Hepatocyte (in vitro differentiated cells): ENCODE measurements around the gene MRPL14. TPM values are rescaled to one million over a fixed set of nuclear protein-coding genes. Genes with fewer than 3 reads are reported as not detected.
A peak's percentile ranks its signal among the peaks of the same experiment; 100 is the strongest.

Experiments
- DNase-seq: peaks from one replicate; pipeline ENCODE4 v3.0.0-alpha.2; 2016; ENCODE audit warnings: low spot score
- H2AFZ ChIP-seq: fragments of 200-600 bp; sonication (generic); 2 replicates; pipeline ENCODE4 v1.6.0; 2016; ENCODE audit warnings: antibody characterized with exemption, mild to moderate bottlenecking
- H3K27ac ChIP-seq: fragments of 200-600 bp; sonication (generic); 2 replicates; pipeline ENCODE4 v1.5.1; 2016; ENCODE audit warnings: mild to moderate bottlenecking
- H3K27me3 ChIP-seq: fragments of 200-600 bp; sonication (generic); 2 replicates; pipeline ENCODE4 v1.6.1; 2016
- H3K36me3 ChIP-seq: fragments of 200-600 bp; sonication (generic); replicated peaks from 2 replicates; pipeline ENCODE4 v1.5.1; 2016; ENCODE audit warnings: low read depth; ENCODE audit not compliant: insufficient read depth
- H3K4me1 ChIP-seq: fragments of 200-600 bp; sonication (generic); 2 replicates; pipeline ENCODE4 v1.5.1; 2016; ENCODE audit warnings: mild to moderate bottlenecking, moderate library complexity; ENCODE audit not compliant: insufficient read depth
- H3K4me2 ChIP-seq: fragments of 200-600 bp; sonication (generic); 2 replicates; pipeline ENCODE4 v1.6.0; 2016
- H3K4me3 ChIP-seq: fragments of 200-600 bp; sonication (generic); 2 replicates; pipeline ENCODE4 v1.5.1; 2016; ENCODE audit warnings: mild to moderate bottlenecking
- H3K79me2 ChIP-seq: fragments of 200-600 bp; sonication (generic); 2 replicates; pipeline ENCODE4 v1.6.0; 2017; ENCODE audit warnings: mild to moderate bottlenecking
- H3K9me2 ChIP-seq: fragments of 200-600 bp; sonication (generic); replicated peaks from 2 replicates; pipeline ENCODE4 v1.6.0; 2017; ENCODE audit warnings: mild to moderate bottlenecking; ENCODE audit not compliant: insufficient read depth
- H3K9me3 ChIP-seq: fragments of 200-600 bp; sonication (generic); 2 replicates; pipeline ENCODE4 v1.5.1; 2016; ENCODE audit warnings: low read depth, mild to moderate bottlenecking
- H4K20me1 ChIP-seq: fragments of 200-600 bp; sonication (generic); 2 replicates; pipeline ENCODE4 v1.6.0; 2016; ENCODE audit warnings: mild to moderate bottlenecking; ENCODE audit not compliant: insufficient read depth, poor library complexity, severe bottlenecking
- EZH2 ChIP-seq: fragments of 200-600 bp; sonication (generic); IDR thresholded peaks from 2 replicates; pipeline ENCODE4 v1.6.1; 2016; ENCODE audit warnings: antibody characterized with exemption, mild to moderate bottlenecking, borderline replicate concordance
- EZH2phosphoT487 ChIP-seq: fragments of 200-600 bp; sonication (generic); IDR thresholded peaks from one replicate; pipeline ENCODE4 v1.6.1; 2018; ENCODE audit warnings: antibody characterized with exemption, mild to moderate bottlenecking, low read depth, moderate library complexity; ENCODE audit not compliant: unreplicated experiment, severe bottlenecking
- WGBS: methylation state at CpG from one replicate; pipeline ENCODE4 v1.1.6; 2016; ENCODE audit warnings: low lambda C conversion rate; ENCODE audit errors: missing lambda C conversion rate; 5-methylcytosine and 5-hydroxymethylcytosine counted together
- polyA plus RNA-seq: library from polyadenylated mRNA; unstranded; fragments of >200 nt; fragmentation: Nextera tagmentation; extraction: Ambion mirVana; gene quantifications from 2 replicates; pipeline ENCODE4 v1.2.1, GENCODE V29; 2016
- total RNA-seq: library from RNA; depleted of rRNA; stranded (reverse); fragments of >200 nt; gene quantifications from 2 replicates; pipeline ENCODE4 v1.2.3, GENCODE V29; 2014
- TF ChIP-seq, protein P1 (sequence below): fragments of 200-600 bp; sonication (generic); IDR thresholded peaks from 2 replicates; pipeline ENCODE4 v1.5.1; 2016; ENCODE audit warnings: antibody characterized with exemption, mild to moderate bottlenecking; ENCODE audit not compliant: poor library complexity

MRPL14 gene
- total and polyA plus RNA-seq, 2 experiments from 2014 or later, result 58.3 to 124 TPM

- H3K9me2 ChIP-seq, result no peaks in the 10 kb centered on the region
- H3K36me3 ChIP-seq, result no peaks in the 10 kb centered on the region
- no peaks in the 10 kb centered on the region for H4K20me1 ChIP-seq
- WGBS, result 66% methylated on average over 10 of the region's 10 CpGs
- H3K9me3 ChIP-seq, result no peaks in the 10 kb centered on the region
- no peak overlapping the region for H2AFZ ChIP-seq
- H3K79me2 ChIP-seq, result peaks cover 30% of the 10 kb centered on the region
- peaks cover 30% of the 10 kb centered on the region for H3K4me1 ChIP-seq
- peak overlapping the region; percentile 88 for H3K27ac ChIP-seq
- H3K4me2 ChIP-seq, result peak overlapping the region; percentile 55
- peak; percentile 55 for DNase-seq
- H3K4me3 ChIP-seq, result no peak overlapping the region
- no peaks in the 10 kb centered on the region for H3K27me3 ChIP-seq
- TF ChIP-seq EZH2phosphoT487 (no peak), EZH2 (no peak)
- TF ChIP-seq, protein P1, sequence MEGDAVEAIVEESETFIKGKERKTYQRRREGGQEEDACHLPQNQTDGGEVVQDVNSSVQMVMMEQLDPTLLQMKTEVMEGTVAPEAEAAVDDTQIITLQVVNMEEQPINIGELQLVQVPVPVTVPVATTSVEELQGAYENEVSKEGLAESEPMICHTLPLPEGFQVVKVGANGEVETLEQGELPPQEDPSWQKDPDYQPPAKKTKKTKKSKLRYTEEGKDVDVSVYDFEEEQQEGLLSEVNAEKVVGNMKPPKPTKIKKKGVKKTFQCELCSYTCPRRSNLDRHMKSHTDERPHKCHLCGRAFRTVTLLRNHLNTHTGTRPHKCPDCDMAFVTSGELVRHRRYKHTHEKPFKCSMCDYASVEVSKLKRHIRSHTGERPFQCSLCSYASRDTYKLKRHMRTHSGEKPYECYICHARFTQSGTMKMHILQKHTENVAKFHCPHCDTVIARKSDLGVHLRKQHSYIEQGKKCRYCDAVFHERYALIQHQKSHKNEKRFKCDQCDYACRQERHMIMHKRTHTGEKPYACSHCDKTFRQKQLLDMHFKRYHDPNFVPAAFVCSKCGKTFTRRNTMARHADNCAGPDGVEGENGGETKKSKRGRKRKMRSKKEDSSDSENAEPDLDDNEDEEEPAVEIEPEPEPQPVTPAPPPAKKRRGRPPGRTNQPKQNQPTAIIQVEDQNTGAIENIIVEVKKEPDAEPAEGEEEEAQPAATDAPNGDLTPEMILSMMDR, result no peak
Observed at GRCh38 chr6:44135173-44135758, 8.0 kb upstream of the MRPL14 start.

DNA sequence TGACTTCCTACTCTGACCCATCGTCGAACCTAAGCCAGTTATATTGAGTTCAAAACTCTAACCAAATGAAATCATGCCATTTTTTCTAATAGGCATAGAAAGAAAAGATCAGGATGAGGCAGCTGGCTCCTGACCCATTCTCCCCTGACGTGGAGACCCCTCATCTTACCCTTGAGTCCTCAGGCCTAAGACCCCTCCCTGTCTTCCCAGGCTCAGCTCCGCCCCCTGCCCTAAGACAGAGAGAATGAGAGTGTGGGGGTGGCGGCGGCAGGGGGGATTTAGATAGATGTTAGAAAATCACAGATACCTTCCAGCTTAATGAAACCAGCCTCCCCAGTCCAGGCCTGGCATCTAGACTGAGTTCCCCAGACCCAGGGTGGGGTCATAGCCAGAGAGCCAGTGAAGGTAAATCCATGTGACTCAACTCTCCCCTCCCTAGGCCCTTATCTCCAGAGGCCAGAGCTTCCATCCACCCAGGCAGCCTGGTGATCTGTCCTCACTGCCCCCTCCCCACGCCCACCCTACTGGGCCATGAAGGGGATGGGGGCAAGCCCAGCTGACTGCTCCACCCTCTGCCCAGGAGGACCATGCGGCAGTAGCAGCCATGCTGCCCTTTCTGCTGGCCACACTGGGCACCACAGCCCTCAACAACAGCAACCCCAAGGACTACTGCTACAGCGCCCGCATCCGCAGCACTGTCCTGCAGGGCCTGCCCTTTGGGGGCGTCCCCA, 6.9 kb upstream of the MRPL14 start:
- H3K4me2 ChIP-seq, result peak overlapping the region; percentile 69
- H2AFZ ChIP-seq, result no peak overlapping the region
- peak overlapping the region; percentile 88 for H3K27ac ChIP-seq

GRCh38 chr6:44133003-44133931, 6.0 kb upstream of the MRPL14 start:
- Histone ChIP-seq H2AFZ (no peak overlapping the region), H3K79me2 (peaks cover 48% of the 10 kb centered on the region), H3K4me1 (peaks cover 36% of the 10 kb centered on the region), H4K20me1 (no peaks in the 10 kb centered on the region), H3K4me3 (no peak overlapping the region), H3K9me3 (no peaks in the 10 kb centered on the region), H3K9me2 (no peaks in the 10 kb centered on the region), H3K27ac (peak overlapping the region; percentile 88), H3K27me3 (no peaks in the 10 kb centered on the region), H3K4me2 (peak overlapping the region; percentile 69), H3K36me3 (no peaks in the 10 kb centered on the region)
- TF ChIP-seq, protein P1, result peak; percentile 2
- no peak for TF ChIP-seq EZH2phosphoT487
- WGBS, result 50% methylated on average over 8 of the region's 9 CpGs
- DNase-seq, result peak; percentile 81

More for the DNA sequence above, 6.9 kb upstream of the MRPL14 start:
- TF ChIP-seq EZH2, result no peak
- TF ChIP-seq, protein P1, result no peak
- TF ChIP-seq EZH2phosphoT487, result no peak
- no peak for DNase-seq
- Histone ChIP-seq H3K4me1 (peaks cover 30% of the 10 kb centered on the region), H3K79me2 (peaks cover 40% of the 10 kb centered on the region), H3K36me3 (no peaks in the 10 kb centered on the region), H3K27me3 (no peaks in the 10 kb centered on the region), H4K20me1 (no peaks in the 10 kb centered on the region), H3K4me3 (no peak overlapping the region), H3K9me3 (no peaks in the 10 kb centered on the region), H3K9me2 (no peaks in the 10 kb centered on the region)
- WGBS, result 79% methylated on average over 8 of the region's 12 CpGs
